ENCODE data around the gene MX2.
A peak's percentile ranks its signal among the peaks of the same experiment; 100 is the strongest.
"Not testable (repeated sequence)": the region's sequence is repeated elsewhere in the genome, so short reads cannot be mapped to it uniquely, and the experiment has no call there.

The MX2 gene

DNA sequence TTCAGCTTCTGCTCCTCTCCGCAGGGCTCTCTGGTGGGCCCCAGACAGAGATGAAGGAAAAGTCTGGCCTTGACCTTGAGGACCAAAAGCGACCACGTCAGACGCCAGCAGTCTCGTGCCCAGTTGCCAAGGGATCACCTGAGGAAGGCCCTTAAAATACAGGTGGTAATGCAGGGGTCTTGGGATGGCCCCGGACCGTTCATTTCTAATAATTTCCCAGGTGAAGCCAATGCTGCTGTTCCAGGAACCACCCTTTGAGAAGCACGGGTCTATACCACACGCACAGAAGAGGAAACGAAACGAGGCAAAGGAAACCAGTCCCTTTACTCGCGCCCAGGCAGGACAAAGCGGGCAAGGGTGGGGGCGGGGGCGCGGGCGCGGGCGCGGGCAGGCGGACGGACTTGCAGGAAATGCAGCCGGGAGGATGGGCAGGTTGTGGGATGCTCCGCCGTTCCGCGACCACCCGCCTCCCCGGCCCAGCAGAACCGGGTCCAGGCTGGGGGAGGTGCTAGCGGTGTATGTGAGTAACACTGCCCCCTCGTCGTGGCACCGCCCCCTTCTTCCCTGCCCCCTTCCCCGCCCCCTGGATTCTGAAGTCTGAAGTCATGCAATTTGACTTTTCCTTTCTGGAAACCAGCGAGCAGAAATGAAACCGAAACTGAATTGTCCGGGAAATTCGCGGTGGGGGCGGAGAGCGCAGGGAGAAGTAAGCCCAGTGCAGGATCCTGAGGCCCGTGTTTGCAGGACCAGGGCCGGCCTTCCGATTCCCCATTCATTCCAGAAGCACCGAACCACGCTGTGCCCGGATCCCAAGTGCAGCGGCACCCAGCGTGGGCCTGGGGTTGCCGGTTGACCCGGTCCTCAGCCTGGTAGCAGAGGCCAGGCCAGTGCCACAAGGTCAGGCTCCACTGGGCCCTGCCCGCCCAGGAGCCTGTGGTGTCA is 58.4 kb downstream of the MX2 start:
- peak in 1 of 2 experiments; percentile 28 for DNase-seq

DNA sequence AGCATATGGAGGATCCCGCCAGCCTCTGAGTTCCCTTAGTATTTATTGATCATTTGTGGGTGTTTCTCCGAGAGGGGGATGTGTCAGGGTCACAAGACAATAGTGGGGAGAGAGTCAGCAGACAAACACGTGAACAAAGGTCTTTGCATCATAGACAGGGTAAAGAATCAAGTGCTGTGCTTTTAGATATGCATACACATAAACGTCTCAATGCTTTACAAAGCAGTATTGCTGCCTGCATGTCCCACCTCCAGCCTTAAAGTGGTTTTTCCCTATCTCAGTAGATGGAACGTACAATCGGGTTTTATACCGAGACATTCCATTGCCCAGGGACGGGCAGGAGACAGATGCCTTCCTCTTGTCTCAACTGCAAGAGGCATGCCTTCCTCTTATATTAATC is 59.2 kb downstream of the MX2 start:
- not testable (repeated sequence) for DNase-seq

DNA sequence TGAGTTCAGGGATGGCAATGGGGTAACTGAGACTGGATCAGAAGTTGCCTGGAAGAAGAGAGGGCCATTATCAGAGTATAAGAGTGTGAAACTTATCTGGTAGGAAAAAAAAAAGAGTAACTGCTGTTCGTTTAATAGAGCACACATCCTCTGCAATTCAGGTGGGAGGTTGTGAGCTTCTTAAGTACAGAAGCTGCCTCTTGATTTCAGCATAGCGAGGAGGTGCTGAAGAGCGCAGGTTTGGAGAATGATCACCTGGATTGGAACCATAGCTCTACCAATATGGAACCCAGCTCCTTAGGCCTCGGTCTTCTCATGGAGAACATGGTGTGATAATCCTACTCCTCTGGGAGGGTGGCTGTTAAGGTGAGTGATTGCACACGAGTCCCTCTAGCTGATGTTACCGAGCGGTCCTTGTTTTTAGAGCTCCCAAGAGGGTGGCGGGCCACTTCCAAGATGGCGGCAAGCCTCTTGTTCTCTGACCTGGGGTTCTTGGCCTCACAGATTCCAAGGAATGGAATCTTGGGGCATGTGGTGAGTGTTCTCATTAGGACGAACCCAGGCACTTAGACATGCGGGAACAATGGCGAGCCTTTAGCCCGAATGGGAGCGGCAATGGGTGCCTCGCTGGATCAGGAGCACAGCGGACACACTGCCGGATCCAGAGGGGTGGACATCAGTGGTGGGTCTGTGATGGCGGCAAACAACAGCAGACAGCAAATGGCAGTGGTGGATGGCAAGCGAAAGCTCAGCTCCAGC is 60.9 kb downstream of the MX2 start:
- no peak for DNase-seq

DNA sequence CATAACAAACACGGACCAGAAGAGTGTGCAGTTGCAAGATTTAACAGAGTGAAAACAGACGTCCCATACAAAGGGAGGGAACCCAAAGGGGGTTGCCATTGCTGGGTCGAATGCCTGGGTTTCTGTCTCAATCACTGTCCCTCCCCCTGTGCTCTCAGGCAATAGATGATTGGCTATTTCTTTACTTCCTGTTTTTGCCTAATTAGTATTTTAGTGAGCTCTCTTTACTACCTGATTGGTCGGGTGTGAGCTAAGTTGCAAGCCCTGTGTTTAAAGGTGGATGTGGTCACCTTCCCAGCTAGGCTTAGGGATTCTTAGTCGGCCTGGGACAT is 61.4 kb downstream of the MX2 start:
- not testable (repeated sequence) for DNase-seq

DNA sequence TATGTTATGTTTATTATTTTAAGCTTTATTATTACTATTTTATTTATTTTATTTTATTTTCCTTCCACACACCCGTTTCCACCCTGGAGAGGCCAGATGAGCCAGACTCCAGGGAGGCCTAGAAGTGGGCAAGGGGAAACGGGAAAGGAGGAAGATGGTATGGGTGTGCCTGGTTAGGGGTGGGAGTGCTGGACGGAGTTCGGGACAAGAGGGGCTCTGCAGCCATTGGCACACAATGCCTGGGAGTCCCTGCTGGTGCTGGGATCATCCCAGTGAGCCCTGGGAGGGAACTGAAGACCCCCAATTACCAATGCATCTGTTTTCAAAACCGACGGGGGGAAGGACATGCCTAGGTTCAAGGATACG is 63.7 kb downstream of the MX2 start:
- no peak for DNase-seq

DNA sequence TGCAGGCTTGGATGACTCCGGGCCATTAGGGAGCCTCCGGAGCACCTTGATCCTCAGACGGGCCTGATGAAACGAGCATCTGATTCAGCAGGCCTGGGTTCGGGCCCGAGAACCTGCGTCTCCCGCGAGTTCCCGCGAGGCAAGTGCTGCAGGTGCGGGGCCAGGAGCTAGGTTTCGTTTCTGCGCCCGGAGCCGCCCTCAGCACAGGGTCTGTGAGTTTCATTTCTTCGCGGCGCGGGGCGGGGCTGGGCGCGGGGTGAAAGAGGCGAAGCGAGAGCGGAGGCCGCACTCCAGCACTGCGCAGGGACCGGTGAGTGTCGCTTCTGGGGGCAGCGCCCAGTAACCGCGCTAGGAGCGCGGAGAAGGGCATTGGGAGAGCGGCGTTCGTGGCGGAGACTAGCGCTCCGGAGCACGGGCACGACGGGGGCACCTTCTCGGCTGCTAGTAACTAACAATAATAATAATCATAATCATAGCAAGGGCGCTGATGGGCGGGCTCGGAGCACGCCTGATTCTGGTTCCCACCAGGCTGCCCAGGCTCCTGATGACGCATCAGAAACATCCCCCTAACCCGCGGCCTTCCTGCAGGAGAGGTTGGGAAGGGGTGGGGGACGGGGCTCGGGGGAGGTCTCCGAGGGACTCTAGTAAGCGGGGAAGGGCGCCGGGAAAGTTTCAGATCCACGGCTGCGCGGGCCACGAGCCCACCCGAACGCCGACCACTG is 64.3 kb downstream of the MX2 start, which contains the start of gene MX1:
TSS of gene MX1 (plus strand) at position 286 of the 722 bp plus-strand sequence. CDS start 5,832 bp downstream, outside the sequence.
- DNase-seq = no peak

DNA sequence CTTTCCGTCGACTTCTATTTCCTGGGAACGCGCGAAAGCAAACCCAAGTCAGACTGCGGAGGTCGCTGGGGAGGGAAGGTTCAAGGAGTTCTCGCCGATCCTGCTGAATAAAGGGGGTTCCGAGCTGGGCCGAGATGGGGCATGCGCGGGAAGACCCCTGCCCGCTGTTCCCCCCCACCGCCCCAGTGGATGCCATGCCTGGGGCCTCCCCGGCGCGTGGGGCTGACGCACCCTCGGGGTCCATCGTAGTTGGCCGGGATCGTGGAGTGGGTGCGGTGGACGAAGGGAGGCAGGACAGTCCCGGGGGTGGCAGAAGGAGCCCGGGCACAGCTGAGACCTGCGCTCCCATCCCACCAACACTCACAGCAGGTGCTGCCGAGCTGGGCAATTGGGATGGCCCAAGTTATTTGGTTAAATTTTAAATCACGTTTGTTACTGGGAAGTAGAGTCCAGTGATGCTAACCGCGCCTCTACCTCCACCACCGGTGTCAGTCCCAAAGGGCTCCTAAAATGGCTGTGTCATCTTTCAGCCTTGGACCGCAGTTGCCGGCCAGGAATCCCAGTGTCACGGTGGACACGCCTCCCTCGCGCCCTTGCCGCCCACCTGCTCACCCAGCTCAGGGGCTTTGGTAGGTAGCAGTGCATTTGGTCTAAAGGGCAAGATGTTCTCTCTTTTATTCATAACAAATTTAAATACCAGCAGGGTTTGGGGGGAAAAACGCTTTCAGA is 65.0 kb downstream of the MX2 start:
- no peak for DNase-seq

DNA sequence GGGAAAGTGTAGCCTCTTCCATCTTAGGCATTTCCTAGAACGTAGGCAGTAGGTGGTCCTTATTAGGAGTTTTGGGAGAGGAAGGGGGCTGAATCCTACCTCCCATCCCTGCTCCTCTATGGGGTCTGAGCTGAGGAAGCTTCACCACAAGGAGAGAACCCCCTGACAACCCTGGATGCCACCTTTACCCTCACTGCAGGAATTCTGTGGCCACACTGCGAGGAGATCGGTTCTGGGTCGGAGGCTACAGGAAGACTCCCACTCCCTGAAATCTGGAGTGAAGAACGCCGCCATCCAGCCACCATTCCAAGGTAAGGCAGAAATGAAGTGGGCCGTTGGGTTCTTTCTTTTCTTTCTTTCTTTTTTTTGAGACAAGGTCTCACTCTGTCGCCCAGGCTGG is 65.7 kb downstream of the MX2 start:
- no peak for DNase-seq

DNA sequence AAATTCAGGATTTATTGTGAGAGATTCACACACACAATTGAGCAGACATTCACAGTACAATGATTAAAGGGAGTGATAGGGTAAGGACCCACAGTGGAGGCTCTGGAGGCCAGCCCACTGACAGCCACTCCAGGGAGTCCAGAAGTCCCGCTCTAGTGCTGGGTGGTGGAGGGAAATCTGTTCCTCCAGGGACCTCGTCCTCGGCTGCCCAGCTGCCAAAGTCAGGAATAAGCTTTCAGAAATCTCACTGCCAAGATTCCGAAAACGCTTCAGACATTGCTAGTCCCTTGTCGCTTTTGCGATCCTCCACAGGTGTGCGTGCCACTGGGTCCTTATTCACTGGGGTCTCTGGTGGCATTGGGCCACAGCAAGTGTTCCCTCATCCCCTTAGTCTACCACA is 66.5 kb downstream of the MX2 start:
- DNase-seq = no peak

DNA sequence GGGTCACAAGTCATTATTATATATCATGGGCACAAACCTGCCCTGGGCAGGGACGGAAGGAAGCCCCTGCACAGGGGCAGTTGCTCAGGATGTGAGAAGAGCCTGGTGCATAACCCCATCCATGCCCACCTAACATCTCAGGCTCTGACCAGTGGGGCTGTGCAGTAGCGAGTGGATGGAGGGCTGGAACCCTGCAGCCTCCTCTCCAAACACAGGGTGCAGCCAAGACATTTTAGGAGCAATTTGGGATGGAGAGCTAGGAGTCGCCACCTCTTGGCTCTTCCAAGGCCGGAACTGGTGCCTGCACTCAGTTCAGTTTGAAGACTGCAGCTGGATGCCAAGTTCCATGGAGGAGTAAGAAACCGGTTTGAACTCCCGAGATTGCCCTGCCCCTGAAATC is 67.0 kb downstream of the MX2 start:
- no peak for DNase-seq

DNA sequence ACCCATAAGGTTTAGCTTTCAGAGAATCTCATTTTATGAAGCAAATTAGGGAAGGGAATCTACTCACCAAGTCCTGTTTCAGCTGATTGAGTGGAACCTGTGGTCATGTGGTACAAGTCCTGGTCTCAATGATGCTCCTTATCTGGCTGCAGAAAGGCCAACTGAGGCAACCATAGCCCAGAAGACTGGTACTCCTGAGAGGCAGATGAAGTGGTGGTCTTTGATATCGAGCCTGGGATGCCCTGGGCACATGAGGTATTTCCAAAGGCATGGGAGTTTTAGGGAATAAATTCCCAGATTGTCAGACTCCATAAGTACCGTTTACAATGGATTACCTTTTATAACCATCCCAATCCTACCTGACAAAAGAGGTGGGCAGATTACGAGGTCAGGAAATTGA is 67.5 kb downstream of the MX2 start:
- no peak for DNase-seq

DNA sequence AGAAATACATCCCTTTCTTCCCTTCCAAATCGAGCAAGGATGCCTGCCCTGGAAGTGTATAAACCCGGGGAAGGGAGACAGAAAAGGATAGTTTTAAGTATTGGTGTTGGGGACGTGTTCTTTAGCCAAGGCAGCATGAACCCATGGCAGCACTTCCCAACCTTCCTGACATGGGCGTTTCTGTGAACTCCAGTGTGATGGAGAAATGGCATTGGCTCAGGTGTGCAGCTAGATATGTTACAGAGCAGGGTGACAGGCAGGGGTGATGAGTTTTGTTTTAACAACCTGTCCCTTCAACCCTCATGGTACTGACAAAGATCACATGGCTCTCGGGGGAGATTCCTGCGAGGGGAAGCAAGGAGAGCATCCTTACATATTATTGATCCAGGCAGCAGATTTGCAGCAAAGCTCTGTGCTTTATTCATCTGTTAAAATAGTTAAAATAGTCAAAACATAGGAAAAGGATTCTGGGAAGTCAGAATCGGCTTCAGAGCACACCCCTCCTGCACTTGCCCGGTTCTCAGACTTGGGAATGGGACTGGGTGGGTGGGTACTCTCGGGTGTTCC is 68.2 kb downstream of the MX2 start:
- DNase-seq = no peak

DNA sequence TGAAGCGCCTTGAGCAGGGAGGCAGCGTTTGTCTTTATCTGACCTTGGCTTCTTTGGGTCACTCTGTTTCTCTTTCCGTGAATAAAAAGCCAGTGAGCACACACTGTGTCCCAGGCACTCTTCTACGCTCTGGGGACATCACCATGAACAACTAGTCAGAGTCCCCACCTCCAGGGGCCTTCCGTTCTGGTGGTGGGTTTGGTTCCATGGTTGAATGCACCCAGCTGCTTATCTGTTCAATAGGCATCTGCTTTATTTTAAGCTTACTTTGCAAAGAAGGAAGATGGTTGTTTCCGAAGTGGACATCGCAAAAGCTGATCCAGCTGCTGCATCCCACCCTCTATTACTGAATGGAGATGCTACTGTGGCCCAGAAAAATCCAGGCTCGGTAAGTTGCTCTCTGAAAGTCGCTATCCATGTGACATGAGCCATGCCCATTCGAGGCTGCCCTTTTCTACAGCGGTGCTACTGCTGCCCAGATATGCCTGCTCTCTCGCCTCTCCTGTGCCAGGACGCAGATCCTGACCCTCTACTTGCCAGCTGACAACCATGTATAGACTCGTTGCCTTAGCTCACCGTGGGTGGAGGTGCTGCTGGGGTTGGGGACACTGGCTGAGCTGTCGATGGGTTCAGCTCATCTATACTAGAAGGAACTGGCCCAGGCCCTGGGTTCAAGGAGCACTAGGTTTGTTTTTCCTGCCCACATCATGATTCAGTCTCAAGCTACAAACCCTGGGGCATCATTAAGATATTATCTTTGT is 70.1 kb downstream of the MX2 start:
- no peak for DNase-seq

DNA sequence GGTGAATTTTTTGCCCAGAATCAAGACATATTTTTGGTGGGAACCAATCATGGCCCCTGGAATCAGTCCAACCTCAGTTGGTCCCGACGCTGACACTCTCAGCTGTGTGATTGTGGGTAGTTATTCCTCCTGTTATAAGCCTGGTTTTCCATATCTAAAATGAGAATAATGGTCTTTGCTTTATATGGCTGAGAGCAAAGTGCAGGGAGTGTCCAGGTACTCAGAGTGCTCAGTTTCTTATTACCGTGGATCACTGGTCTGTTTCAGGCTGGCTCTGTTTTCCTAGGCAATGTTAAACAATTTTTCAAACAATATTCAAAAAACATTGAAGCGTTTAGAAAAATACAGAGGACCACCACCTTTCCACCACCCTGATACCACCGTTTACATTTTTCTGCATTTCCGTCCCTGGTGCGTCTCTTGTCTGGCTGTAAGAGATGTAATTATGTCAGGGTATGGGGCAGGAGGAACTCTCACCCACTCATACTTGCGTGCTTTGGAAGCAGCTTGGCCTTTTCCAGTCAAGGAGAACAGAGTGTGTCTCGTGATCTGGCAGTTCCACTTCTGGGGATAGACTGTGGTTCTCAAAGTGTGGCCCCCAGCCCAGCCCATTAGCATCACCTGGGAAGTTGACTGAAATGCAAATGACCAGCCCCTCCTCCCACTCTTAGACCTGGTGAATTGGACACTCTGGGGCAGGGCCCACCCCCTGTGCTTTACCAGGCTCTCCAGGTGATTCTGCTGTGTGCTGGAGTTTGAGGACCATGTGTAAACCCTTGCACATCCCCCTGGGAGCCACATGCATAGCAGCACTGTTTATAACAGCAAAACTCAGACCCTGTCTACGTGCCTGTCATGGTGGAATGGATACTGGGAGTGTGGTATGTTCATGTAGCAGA is 71.0 kb downstream of the MX2 start:
- DNase-seq = no peak

DNA sequence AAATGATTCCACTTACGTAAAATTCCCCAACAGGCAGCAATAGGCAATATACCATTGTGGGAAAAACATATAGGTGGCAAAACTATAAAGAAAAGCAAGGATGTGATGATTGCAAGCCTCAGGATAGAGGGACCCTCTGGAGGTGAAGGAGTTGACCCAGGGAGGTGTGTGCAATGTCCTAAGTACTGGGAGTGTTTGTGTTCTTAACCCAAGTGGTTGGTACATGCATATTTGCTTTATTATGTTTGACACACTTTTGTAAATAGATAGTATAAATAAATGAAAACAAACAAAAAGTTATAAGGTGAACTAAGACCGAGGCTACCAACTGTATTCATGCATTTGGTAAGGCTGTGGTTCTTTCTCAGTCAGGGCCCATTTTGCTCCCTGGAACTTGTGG is 71.7 kb downstream of the MX2 start:
- no peak for DNase-seq

DNA sequence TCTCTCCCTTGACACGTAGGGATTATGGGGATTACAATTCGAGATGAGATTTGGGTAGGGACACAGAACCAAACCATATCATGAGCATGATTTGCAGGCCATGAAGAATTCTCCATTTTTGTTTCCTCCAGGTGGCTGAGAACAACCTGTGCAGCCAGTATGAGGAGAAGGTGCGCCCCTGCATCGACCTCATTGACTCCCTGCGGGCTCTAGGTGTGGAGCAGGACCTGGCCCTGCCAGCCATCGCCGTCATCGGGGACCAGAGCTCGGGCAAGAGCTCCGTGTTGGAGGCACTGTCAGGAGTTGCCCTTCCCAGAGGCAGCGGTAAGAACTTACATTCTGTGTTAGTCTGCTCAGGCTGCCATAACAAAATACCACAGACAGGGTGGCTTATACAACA is 73.9 kb downstream of the MX2 start:
- DNase-seq = no peak

DNA sequence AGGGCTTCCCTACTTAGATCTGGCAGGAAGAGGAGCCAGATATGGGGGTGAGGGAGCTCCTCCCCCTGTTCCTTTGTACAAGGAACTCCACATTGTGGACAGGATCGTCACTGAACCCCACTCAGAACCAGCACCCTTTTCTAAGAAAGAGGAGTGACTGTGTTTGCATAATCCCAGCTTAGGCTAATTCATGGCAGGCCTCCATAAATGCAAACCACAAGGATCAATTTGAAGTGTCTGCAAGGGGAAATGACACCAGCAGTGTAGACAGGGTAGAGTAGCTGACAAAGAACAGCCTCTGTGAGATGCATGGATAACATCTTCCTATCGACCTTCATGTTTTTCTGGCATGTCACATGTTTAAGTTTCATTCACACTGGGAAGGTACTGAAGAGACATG is 75.9 kb downstream of the MX2 start:
- DNase-seq = no peak

DNA sequence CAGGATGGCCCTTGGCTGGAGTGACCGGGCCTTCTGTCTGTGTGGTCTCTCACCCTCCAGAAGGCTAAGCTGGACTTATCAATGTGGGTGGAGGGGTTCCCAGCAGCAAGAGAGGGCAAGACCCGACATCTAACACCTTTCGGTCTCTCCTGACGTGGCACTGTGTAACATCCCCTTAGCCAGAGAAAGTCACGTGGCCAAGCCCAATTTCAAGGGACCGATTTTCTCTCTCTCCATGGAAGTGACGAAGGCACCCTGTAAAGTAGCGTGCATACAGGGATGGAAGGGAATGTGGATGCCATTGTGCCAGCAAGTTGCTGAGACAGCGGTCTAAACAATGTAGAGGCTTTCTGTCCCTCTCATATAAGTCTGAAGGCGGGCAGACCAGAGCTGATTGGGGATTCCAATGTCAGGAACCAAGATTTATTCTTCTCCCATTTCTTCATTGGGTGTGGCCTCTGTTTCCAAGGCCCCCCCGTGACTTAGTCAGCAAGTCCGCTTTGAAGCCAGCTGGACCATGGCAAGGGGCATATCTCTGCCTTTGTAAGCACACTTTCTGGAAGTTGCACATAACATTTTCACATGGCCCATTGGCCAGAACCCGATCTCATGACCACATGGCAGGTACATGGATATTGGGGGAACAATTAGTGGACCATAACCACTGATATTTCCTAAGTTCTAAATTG is 76.7 kb downstream of the MX2 start:
- DNase-seq = no peak

DNA sequence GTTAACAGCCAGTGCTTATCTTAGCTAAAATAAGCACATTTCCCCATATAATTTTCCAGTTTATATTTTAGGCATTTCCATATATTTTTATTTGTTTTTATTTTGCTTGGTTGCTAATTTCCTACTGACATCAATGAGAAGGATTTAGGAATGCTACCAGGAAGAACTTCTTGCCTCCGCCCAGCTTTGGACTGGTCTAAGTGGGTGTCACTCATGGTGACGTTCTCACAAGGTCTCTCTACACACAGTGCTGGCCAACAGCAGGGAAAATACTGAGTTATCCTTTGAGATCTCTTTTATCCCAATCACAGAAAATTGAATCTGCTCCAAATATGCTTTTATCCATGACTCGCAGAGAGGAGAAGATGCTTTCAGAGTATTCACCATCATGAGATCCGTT is 77.4 kb downstream of the MX2 start:
- DNase-seq = no peak

DNA sequence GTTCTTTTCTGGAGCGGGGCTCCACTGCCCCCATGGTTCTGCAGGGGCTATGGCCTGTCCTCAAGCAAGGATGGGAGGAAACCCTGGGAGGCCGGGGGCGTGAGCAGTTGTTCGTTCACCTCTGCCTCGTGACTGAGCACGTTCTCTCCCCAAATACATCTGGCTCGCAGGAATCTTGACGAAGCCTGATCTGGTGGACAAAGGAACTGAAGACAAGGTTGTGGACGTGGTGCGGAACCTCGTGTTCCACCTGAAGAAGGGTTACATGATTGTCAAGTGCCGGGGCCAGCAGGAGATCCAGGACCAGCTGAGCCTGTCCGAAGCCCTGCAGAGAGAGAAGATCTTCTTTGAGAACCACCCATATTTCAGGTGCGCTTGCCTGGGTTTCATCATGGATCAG is 79.7 kb downstream of the MX2 start:
- no peak for DNase-seq
